ENCODE results near the gene PYGO2.
"Not testable (repeated sequence)": the region's sequence is repeated elsewhere in the genome, so short reads cannot be mapped to it uniquely, and the experiment has no call there.

Gene PYGO2

GRCh38 chr1:155000411-155000725, 38.8 kb upstream of the PYGO2 start:
- in situ Hi-C loops (cut with HindIII; ENCODE audit: low sequenced_read_pairs): no loop called here

- in situ Hi-C loops (cut with HindIII; ENCODE audit: low sequenced_read_pairs): no loop called here
Measured at GRCh38 chr1:154999571-155000410, 38.2 kb upstream of the PYGO2 start.

GRCh38 chr1:154998818-154999570, 37.4 kb upstream of the PYGO2 start:
- in situ Hi-C loops (cut with HindIII; ENCODE audit: low sequenced_read_pairs): no loop called here

- in situ Hi-C loops (cut with HindIII; ENCODE audit: low sequenced_read_pairs): no loop called here
Measured at GRCh38 chr1:154998201-154998780, 36.7 kb upstream of the PYGO2 start.

- in situ Hi-C loops (cut with HindIII; ENCODE audit: low sequenced_read_pairs): no loop called here
Measured at GRCh38 chr1:154996966-154997701, 35.6 kb upstream of the PYGO2 start.

- in situ Hi-C loops (cut with HindIII; ENCODE audit: low sequenced_read_pairs): not testable (repeated sequence)
Measured at GRCh38 chr1:154995301-154995983, 33.9 kb upstream of the PYGO2 start.

- in situ Hi-C loops (cut with HindIII; ENCODE audit: low sequenced_read_pairs): no loop called here
Measured at GRCh38 chr1:154994591-154994990, 33.0 kb upstream of the PYGO2 start.

- in situ Hi-C loops (cut with HindIII; ENCODE audit: low sequenced_read_pairs): no loop called here
Measured at GRCh38 chr1:154994269-154994587, 32.6 kb upstream of the PYGO2 start.

GRCh38 chr1:154993572-154994268, 32.1 kb upstream of the PYGO2 start, which contains the start of gene LENEP:
Gene LENEP, plus strand, starts transcription at chr1:154993586. Its CDS starts 22 bp downstream, at chr1:154993608.
- in situ Hi-C loops (cut with HindIII; ENCODE audit: low sequenced_read_pairs): no loop called here

- in situ Hi-C loops (cut with HindIII; ENCODE audit: low sequenced_read_pairs): no loop called here
Measured at GRCh38 chr1:154992721-154993571, 31.4 kb upstream of the PYGO2 start.

- in situ Hi-C loops (cut with HindIII; ENCODE audit: low sequenced_read_pairs): no loop called here
Measured at GRCh38 chr1:154990276-154990675, 28.7 kb upstream of the PYGO2 start.

GRCh38 chr1:154989195-154989860, 27.7 kb upstream of the PYGO2 start:
- in situ Hi-C loops (cut with HindIII; ENCODE audit: low sequenced_read_pairs): no loop called here

GRCh38 chr1:154988058-154988954, 26.7 kb upstream of the PYGO2 start:
- in situ Hi-C loops (cut with HindIII; ENCODE audit: low sequenced_read_pairs): no loop called here

- in situ Hi-C loops (cut with HindIII; ENCODE audit: low sequenced_read_pairs): no loop called here
Measured at GRCh38 chr1:154987326-154987725, 25.7 kb upstream of the PYGO2 start.

- in situ Hi-C loops (cut with HindIII; ENCODE audit: low sequenced_read_pairs): not testable (repeated sequence)
Measured at GRCh38 chr1:154986736-154987135, 25.2 kb upstream of the PYGO2 start.

- in situ Hi-C loops (cut with HindIII; ENCODE audit: low sequenced_read_pairs): no loop called here
Measured at GRCh38 chr1:154983776-154984466, 22.3 kb upstream of the PYGO2 start.
